Kidney glomerular epithelial cell (primary cell): ENCODE measurements around the gene ZFHX3.
A peak's percentile ranks its signal among the peaks of the same experiment; 100 is the strongest.

Experiments
- DNase-seq: peaks from one replicate; lab custom pipeline; 2025; lab: John Stamatoyannopoulos, UW

The ZFHX3 gene

GRCh38 chr16:72793017-72793416 is 254.9 kb downstream of the ZFHX3 start:
- no peak for DNase-seq

- no peak for DNase-seq
Observed at GRCh38 chr16:72791786-72792185, 256.1 kb downstream of the ZFHX3 start.

- DNase-seq: no peak
Observed at GRCh38 chr16:72789921-72790320, 258.0 kb downstream of the ZFHX3 start.

- DNase-seq: no peak
Observed at GRCh38 chr16:72789465-72789864, 258.5 kb downstream of the ZFHX3 start.

- DNase-seq: no peak
Observed at GRCh38 chr16:72788269-72788809, 259.6 kb downstream of the ZFHX3 start.

- DNase-seq: peak; percentile 52
Observed at GRCh38 chr16:72787514-72788268, 260.2 kb downstream of the ZFHX3 start.

- no peak for DNase-seq
Observed at GRCh38 chr16:72787130-72787513, 260.8 kb downstream of the ZFHX3 start.

- DNase-seq: no peak
Observed at GRCh38 chr16:72786606-72787005, 261.3 kb downstream of the ZFHX3 start.

GRCh38 chr16:72785886-72786285 is 262.0 kb downstream of the ZFHX3 start:
- no peak for DNase-seq

GRCh38 chr16:72785171-72785570 is 262.8 kb downstream of the ZFHX3 start:
- no peak for DNase-seq

- no peak for DNase-seq
Observed at GRCh38 chr16:72783716-72784318, 264.1 kb downstream of the ZFHX3 start.

GRCh38 chr16:72769876-72770275 is 278.1 kb downstream of the ZFHX3 start:
- DNase-seq: no peak

- no peak for DNase-seq
Observed at GRCh38 chr16:72768591-72768990, 279.3 kb downstream of the ZFHX3 start.

- no peak for DNase-seq
Observed at GRCh38 chr16:72766506-72766905, 281.4 kb downstream of the ZFHX3 start.

- DNase-seq: no peak
Observed at GRCh38 chr16:72764015-72764654, 283.8 kb downstream of the ZFHX3 start.

GRCh38 chr16:72760581-72760980 is 287.3 kb downstream of the ZFHX3 start:
- no peak for DNase-seq

GRCh38 chr16:72753881-72754280 is 294.0 kb downstream of the ZFHX3 start:
- DNase-seq: no peak

GRCh38 chr16:72752004-72752695 is 295.8 kb downstream of the ZFHX3 start:
- DNase-seq: no peak

GRCh38 chr16:72751076-72751475 is 296.9 kb downstream of the ZFHX3 start:
- DNase-seq: no peak

GRCh38 chr16:72749091-72749490 is 298.8 kb downstream of the ZFHX3 start:
- no peak for DNase-seq

GRCh38 chr16:72744076-72744793 is 303.7 kb downstream of the ZFHX3 start:
- DNase-seq: no peak
